GM19193 (cell line): ENCODE results near the gene RNF148.

Experiments
- POLR2A ChIP-seq: IDR thresholded peaks from 4 replicates; pipeline ENCODE4 v1.6.1; 2011; ENCODE audit not compliant: insufficient read depth, insufficient read length; ENCODE audit errors: extremely low read depth

RNF148 gene, protein sequence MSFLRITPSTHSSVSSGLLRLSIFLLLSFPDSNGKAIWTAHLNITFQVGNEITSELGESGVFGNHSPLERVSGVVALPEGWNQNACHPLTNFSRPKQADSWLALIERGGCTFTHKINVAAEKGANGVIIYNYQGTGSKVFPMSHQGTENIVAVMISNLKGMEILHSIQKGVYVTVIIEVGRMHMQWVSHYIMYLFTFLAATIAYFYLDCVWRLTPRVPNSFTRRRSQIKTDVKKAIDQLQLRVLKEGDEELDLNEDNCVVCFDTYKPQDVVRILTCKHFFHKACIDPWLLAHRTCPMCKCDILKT

DNA sequence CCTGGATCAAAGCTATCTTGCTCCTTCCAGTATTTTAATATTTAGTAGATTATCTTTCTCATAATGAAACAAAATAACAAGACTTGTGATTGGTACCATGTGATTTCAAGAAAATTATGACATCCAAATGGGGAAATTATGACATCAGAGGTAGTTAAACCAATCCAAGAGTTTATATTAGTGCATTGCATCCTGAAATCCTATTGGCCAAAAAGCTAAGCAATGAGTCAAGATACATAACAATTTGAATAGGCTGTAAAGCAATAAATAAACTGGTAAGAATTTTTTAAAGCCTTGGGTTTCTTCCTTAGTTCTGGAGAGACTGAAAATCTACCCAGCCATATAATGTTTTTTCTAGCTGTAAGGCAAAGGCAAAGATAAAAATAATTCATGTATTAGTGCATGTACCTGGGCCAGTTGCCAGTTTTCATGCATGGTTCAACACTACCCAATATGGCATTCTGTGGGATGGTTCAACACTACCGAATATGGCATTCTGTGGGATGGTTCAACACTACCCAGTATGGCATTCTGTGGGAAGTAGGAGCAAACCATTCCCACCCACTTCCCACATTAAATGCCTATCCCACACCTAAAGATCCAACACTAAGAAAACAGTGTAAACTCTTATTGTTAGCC lies at the start of gene RNF148:
Gene RNF148 (minus strand): TSS at position 51 of the 639 bp plus-strand sequence. CDS start 172 bp downstream, outside the sequence.
- no peak for TF ChIP-seq POLR2A

DNA sequence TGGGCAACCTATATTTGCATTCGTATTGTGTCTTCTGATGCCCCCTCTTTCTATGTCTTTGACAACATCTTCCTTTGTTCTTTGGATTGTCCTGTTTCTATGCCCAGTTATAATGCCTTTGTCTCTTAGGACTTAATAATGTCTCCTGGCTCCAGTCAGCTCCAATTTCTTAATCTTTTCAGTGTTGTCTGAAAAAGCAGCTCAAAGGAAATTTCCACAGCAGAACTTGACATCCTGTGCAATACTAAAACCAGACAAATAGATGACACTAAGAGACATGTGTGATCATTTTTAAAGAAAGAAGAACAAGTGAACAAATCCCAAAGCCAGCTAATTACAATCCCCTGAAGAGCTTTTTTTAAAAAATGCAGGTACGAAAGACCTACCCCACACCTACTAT lies 47.7 kb upstream of the RNF148 start:
- TF ChIP-seq POLR2A: no peak

DNA sequence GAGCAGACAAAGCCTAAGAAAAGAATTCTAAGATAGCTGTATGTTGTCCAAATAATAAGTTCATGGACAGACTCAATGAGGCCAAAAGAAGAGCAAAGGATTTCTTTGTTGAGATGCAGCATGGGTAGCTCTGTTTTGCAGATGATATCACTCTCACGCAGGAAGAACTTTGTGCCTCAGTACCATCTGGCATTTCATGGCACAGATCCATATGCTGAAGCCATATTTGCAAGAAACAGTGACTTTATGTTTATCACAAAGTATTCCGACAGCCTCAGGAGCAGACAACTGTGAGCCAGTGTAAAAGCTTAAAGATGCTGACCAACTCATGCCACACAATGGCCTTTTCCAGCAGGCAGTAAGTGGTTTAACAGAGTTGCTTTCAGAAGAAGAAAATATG lies 45.5 kb upstream of the RNF148 start:
- TF ChIP-seq POLR2A: no peak

DNA sequence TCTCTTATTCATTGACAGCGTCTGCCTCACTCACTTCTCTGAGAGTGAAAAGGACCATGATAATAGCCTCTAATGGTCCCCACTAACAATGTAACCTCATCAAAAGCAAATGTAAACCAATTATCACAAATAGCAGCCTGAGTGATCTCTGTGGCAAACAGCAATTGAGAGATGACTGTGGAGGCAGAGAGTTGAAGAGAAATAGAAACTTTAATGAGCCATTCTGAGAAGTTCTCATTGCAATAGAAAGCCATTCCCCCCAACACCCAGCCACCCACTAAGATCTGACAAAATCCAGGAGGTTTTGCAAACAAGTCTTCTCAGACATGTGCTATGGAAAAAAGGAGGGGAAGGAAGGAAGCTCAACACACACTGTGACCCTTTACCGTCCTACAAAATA lies 44.2 kb upstream of the RNF148 start:
- no peak for TF ChIP-seq POLR2A

DNA sequence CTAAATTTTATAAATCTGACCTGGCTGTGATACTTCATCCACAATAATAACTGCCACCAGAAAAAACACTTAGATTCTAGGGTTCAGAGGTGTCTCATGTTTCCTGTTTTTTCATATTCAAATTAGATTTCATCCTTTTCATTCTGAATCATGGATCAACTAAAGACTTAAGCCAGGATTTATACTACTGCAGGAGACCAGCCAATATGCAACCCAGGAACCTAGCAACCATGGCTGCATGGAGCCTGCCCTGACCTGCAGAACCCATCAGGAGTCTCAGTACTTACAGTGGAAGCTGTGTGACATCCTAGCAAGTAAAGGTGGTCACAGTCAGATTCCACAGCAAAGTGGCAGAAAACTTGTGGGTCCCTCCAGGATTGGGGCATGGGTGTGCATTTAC lies 40.5 kb upstream of the RNF148 start:
- TF ChIP-seq POLR2A: no peak

DNA sequence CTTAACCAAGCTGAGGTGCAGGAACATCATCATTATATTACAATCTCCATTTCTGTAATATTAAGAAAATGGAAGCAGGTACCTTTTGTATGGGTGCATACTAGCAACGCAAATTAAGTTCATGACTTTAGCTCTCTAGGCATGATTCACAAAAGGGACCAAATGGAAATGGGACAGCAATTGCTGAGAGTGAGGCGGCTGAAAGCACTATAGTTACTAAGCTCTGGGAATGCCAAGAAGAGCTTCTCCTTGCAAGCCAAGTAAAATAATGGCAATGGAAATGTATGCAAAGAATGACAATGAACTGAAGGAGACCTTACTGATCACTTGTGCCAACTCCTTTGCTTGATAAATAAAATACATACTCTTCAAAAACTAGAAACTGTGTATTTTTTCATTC lies 36.2 kb upstream of the RNF148 start:
- no peak for TF ChIP-seq POLR2A

DNA sequence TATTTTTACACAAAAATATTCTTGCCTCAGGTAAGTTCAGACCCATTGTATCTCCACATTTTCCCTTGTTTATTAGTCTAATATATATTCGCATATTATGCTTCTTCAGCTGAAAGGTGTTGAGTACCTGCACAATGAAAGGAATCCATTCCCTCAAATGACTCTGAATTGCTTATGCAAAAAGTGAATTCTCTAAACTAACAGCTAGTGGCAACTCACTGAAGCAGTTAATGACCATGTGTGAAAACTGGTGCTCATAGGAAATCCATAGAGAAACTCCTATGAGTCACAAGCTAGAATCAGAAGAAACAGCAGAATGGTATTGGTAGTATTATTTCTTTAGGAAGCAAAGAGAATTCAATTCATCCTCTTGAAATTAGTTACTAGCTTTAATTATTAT lies 33.5 kb upstream of the RNF148 start:
- TF ChIP-seq POLR2A: no peak

DNA sequence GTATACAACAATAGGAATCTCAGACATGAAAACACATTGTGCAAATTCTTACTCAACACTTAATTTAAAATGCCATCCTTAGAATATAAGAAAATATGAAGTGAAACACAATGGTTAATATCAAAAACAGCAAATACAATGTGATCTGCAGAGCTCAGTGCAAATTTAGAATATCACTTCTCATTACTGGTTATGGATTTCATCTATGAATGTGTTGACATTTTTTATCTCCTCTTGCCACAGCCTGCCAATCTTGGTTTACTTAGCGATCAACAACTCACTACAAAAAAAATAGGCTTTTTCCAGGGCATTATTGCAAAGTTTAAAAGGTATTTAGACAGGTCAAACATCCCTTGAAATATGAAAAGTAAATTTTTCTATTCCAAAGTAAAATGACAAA lies 25.0 kb upstream of the RNF148 start:
- TF ChIP-seq POLR2A: no peak

DNA sequence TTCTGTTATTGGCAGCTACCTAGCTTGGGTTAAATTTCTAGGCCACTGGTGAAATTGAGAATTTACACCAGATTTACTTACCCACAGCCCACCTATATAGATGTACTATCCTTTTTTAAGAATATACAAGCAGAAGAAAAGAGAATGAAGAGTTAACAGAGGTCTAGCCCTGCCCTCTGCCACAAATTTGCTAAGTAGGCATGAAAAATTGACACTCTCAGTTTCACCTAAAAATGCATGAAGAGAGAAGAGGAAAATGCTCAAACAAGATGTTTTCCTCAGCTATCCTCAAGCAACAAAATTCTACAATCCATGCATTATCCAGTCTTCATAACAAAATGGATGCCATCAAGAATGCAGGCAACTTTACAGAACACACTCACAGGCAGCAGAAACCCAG lies 24.6 kb upstream of the RNF148 start:
- TF ChIP-seq POLR2A: no peak

DNA sequence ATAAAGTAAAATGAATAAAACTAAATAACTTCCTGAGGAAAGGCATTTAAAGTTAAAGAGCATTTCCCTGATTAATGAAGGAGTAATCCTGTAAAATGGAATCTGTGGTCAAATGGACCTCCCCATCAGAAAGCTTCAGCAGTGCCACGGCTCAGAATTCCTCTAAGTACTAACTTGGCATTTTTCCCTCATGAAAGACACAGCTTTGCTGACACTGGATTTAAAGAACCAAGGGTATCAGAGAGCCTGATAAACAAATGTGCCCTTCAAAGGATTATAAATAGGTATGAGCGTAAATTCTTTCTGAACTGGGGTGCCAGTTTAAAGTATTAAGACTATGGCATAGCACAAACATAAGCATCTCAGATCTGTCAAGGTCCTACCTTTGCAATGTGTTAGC lies 24.2 kb upstream of the RNF148 start:
- TF ChIP-seq POLR2A: no peak

DNA sequence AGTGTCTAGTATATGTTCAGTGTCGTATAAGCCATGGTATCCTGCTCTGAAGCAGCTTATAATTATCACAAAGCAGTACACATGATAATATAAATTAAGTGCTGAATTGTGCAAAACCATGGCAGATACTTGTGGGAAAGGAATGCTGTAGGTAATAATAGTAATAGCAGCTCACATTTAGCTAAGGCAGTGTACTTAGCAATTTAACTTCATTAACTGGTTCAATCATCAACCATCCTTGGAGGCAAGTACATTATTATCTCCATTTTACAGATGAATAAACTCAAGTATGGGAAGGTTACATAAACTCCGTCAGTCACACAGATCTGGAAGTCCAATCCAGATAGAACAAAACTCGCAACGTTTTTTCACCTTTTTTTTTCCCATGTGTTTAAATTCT lies 21.6 kb upstream of the RNF148 start:
- TF ChIP-seq POLR2A: no peak

DNA sequence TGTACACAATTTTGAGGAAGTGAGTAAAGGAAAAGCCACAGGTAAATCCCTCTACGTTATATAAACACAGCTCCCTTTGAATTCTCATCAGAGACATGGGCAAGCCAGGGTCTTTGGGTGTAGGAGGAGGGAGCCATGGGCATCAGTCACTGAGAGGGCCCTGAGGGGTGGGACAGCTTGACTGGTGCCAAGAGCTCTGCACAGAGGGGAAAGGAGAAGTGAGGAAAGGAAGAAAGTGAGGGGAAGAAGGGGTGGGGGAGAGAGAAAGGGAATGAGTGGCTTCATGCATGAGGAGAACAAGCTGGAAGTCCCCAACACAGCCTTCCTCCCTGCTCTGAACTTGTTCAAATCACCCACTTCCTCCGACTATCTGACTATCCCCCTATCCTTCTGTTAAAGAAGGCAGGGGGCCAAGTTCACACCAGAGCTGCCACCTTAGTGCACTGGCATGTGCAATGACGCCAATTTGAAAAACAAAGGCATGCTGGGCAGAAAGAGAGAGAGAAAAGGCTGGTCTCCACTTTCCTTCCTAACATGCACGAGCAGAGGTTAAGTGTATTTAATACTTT lies 16.4 kb upstream of the RNF148 start:
- TF ChIP-seq POLR2A: no peak

DNA sequence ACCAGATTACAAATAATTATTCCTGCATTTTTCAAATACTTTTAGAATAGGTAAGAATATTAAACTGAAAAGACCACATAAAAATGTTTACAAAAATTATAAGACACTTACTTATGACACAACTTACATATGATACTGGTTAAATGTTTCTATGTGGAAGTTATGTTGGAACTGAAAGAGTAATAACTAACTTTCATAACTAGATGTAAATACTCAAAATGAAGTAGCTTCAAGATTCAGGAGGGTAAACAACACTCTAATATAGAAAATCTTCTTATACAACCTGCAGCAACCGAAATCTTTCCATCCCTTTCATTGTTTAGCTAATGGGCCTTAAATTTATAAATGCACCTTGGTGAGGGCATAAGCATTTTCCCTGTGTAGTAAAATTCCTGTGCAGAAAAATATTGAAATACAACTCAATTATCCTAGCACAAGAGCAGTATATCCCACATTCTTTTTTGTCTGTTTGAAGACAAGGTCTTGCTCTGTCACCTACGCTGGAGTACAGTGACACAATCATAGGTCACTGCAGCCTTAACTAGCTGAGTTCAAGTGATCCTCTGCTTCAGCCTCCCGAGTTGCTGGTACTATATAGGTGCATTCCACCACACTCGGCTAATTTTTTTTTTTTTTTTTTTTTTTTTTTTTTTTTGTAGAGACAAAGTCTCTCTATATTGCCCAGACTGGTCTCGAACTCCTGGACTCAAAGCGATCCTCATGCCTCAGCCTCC lies 14.8 kb upstream of the RNF148 start:
- TF ChIP-seq POLR2A: no peak

DNA sequence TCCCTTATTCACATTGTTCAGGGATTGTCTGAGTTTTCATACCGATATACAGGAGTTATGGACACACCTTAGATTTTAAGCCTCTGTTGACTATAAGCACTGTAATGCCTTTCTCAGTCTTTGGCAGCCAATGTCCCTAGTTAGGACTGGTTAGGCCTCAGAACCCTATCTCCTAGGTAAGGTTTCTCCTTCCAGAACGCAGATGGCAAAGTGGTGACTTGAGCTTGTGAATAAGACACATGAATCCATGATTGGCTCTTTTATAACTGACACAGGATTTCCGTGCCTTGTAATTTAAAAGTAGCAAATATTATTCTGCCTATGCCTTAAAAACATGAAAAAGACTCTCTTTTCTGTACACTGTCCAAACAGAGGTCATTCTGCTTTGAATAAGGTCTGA lies 12.5 kb upstream of the RNF148 start:
- TF ChIP-seq POLR2A: no peak

DNA sequence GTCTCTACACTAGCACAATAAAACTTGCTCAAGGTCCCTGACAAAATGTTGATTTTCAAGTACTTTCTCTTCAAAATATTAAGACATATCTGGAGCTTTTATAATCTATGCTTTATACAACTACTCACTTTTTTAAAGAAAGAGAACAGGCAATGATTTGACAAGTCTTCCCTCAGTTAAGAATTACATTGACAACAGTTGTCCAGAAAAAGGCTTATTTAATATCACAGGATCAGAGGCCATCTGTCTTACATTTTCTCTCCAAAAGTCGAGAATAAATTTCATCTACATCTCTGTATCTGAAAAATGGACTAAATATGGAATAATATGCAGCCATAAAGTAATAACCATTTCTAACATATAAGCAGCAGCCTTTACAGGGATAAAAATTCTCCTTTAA lies 8.2 kb upstream of the RNF148 start:
- no peak for TF ChIP-seq POLR2A
